HG03139 (cell line): ENCODE data around the gene IGLON5.

ENCODE experiments used
- ATAC-seq: cut with Tn5 transposase; IDR thresholded peaks from one replicate; pipeline ENCODE4 v1.9.1; 2021; ENCODE audit not compliant: unreplicated experiment

IGLON5 gene

DNA sequence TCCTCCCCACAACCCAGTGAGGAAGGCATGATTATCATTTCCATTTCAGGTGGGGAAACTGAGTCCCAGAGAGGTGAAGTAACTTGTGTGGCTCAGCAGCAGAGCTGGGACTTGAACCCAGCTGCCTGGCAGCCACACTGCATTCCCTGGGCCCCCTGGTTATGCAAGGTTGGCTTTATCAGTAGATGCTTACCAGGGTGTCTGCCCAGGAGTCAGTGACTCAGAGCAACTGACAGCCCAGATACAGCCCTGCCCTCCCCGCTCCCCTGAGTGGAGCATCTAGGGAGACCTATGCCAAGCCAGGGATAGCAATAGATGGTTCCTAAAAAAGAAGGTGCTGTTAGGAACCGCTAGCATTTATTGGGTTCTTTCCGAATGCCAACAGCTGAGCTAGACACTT is 5.9 kb downstream of the IGLON5 start:
- ATAC-seq, result no peak

DNA sequence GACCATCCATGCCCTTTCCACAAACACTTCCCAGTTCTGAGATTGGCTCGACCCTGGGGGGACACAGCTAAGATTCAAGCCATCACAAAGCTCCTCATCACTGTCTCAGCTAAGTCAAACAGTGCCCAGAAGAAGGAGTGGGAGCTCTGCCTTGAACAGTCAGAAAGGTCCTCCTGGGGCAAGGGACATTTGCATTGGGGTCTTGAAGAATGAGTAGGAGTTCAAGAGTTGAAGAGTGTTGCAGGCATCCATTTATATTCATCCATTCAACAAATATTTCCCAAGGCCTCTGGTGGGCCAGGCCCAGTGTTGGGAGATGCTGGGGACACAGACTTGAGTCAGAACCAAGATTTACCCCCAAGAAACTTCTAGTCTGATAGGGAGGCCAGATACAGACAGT is 6.5 kb downstream of the IGLON5 start:
- no peak for ATAC-seq

GRCh38 chr19:51318687-51319648 is 7.5 kb downstream of the IGLON5 start:
- ATAC-seq, result no peak

DNA sequence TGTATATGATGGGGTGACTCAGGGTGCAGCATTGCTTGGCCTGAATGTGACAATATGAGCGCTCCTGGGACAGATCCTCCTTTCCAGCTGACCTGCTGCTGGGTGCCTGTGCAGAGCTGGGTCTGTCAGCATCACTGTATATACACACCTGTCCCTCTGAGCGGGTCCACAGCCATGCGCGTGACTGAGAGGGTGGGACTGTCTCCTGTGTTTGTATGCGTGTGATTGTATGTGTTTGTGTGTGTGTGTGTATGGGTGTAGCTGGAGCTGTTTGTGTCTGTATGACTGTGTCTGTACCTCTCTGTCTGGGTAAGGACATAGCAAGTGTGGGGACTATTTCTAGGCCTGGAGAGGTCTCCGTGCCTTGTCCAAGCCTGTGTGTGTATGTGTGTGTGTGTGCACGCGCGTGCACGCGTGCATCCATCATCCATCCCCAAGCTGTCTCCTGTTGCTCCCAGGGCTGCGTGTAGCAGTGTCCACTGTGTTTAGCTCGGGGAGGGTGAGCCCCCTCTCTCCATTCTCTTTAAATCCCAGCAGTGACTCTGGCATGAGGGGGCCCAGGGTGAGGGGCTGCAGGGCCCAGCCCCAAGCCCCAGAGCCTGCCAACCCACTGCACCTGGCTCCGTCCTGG is 8.3 kb downstream of the IGLON5 start:
- no peak for ATAC-seq

GRCh38 chr19:51320280-51320657 is 8.8 kb downstream of the IGLON5 start:
- ATAC-seq, result no peak

DNA sequence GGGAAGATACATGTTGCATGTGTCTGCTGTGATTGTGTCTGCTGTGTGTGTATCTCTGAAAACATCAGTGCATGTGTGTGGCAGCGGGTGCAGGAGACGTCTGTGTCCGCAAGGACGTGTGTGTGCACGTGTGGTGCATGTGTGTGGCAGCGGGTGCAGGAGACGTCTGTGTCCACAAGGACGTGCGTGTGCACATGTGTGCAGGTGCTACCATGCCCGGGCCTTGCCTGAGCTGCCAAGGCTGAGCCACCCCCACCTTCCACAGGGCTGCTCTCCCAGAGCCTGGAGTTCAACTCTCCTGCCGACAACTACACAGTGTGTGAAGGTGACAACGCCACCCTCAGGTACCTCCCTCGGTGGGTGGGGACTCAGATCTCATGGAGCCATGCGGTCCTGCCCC is 10.4 kb downstream of the IGLON5 start:
- ATAC-seq, result no peak

DNA sequence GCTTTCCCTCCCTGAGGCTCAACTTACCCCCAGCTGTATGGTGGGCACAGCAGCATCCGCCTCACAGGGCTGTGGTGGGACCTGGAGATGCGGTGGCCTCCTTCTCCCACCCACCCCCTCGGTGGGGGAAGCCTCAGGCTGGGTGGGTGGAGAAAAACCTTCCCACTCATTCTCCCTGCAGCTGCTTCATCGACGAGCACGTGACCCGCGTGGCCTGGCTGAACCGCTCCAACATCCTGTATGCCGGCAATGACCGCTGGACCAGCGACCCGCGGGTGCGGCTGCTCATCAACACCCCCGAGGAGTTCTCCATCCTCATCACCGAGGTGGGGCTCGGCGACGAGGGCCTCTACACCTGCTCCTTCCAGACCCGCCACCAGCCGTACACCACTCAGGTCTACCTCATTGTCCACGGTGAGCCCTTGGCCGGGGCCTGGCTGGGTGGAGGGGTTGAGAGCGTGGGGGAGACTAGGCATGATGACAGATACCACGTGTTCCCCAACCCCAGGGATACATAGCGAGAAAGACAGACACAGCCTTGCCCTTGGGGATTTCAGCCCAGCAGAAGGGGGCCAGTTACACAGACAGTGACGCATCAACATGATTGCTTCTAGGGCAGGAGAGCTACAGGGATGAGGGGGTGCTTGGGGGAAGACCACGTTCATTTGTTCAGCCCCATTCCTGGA is 12.2 kb downstream of the IGLON5 start:
- no peak for ATAC-seq

- ATAC-seq, result no peak
These were observed 12.7 kb downstream of the IGLON5 start for GRCh38 chr19:51324167-51324481.

DNA sequence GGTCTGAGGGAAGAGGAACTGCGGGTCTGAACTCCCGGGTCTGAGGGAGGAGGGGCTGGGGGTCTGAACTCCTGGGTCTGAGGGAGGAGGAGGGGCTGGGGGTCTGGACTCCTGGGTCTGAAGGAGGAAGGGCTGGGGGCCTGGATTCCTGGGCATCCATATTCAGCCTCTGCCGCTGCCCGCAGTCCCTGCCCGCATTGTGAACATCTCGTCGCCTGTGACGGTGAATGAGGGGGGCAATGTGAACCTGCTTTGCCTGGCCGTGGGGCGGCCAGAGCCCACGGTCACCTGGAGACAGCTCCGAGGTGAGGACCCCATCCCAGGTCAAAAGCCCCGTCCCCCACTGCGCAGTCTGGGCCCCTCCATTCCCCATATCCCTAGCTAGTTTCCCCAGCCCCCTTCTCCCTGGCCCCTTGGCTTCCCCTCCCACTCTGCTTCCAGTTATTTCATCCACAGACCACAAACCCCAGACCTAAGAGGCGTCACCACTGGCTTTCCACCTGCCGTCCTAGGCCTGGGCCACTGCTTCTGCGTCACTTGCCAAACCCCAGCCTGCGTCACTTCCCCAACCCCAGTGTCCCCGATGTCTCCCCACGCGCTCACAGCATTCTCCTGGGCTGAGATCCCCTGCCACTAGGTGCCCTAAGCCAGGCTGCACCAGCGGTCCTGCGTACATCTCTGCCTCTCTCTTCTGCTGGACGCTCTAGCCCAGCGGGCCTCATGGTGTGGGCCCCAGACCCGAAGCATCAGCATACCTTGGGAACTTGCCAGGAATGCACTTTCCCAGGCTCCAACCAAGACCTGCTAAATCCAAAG is 13.9 kb downstream of the IGLON5 start:
- no peak for ATAC-seq

DNA sequence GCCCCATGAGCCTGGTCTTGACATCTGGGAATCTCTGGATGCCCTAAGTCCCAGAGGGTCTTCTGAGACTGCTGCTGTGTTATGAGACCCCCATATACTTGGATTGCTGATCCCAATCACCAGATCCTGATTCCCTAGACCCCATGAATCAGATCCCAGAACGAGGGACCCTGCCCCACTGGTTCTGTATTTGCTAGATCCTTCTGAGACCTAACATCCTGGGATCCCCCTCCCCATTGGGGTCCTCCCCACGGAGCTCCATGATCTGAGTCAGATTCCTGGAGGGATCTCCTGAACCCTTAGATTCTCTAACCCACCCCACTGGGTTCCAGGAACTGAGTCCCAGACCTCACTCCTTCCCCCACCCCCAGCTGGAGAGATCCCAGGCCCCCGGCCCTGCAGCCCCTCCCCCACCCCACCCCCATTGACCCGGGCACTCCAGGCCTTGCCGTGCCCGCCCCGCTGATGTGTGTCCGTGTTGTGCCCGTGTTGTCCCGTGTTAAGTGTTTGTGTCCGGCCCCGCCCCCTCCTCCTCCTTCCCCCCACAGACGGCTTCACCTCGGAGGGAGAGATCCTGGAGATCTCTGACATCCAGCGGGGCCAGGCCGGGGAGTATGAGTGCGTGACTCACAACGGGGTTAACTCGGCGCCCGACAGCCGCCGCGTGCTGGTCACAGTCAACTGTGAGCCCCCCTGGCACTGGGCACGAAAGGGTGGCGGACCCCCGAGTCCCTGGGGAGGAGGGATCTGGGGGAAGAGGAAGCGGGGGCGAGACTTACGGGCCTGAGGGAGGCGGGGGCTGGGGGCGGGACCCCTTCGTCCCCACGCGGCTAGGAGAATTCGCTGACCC is 15.0 kb downstream of the IGLON5 start:
- no peak for ATAC-seq

- no peak for ATAC-seq
These were observed 15.9 kb downstream of the IGLON5 start for GRCh38 chr19:51327066-51328001.

- ATAC-seq, result no peak
These were observed 18.0 kb downstream of the IGLON5 start for GRCh38 chr19:51329411-51329810.

GRCh38 chr19:51330366-51330765 is 18.9 kb downstream of the IGLON5 start:
- no peak for ATAC-seq

DNA sequence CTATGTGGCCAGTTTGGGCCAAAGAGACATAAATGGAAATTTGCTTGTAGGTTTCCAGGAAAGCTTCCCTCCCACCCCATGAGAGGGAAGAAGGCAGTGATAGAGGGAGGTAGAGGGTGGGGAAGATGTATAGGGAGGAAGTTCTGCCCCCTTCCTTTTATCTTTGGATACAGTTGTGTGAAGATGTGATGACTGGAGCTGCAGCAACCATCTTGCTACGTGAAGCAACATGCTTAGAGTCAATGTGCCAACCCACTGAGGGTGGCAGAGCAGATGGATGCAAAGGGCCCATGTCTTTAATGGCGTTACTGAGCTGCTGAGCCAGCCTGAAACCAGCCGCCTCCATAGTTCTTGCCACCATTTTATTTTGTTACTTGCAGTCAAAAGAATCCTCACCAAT is 19.7 kb downstream of the IGLON5 start:
- ATAC-seq, result no peak

- ATAC-seq, result no peak
These were observed 20.3 kb downstream of the IGLON5 start for GRCh38 chr19:51331716-51332115.

DNA sequence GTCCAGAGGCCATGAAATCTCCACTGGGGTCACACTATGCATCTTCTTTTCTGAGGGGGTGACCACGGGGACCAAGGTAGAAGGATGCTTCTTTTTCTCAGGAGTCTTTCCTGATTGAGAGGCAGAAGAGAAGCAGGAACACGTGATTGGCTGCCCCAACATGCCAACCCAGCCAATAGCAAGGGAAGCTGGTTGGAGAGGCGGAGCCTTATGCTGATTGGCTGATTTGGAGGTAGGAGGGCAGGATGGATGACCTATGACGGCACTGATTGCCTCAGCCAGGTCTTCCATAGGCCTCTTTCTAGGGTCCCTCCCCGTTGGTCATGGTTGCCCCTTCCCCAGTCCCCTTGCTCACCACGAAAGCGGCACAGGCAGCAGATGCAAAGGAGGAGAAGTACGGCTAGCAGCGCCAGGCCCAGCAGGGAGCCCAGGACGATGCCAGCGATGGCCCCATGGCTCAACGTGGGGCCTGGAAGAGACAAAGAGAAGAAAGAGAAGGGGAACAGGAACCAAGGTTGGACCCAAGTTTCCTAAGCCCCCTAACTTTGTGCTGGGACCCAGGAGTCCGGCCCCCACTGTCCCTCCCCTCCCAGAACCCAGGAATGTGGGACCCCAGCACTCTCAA is 22.5 kb downstream of the IGLON5 start:
- no peak for ATAC-seq

DNA sequence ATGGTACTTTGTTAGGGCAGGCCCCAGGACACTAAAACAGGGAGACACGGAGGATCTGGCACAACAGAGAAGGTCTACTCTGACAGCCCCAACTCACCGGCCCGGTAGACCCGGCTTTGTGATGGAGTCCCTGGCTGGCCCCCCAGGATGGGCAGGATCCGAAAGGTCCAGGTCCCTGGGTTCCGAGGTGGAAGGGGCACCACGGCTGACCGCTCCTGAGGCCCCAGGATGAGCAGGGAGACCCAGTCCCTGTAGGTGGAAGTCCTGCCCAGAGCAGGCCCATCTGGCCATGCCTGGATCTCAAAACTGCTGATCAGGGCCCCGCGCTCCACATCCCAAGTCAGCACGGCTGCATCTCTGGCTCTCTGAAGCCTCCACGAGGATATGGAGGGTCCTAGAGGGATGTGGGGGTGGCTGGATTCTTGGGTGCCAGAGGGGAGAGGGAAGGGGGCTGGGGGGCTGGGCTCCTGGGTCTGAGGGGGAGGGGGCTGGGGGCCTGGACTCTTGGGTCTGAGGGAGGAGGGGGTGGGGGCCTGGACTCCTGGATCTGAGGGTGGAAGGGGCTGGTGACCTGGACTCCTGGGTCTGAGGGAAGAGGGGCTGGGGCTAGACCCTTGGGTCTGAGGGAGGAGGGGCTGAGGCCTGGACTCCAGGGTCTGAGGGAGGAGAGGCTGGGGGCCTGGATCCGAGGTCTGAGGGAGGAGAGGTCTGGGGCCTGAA is 25.9 kb downstream of the IGLON5 start:
- no peak for ATAC-seq
